Airway epithelial cell (primary cell): ENCODE data around the gene LARP6. TPM values are rescaled to one million over a fixed set of nuclear protein-coding genes. Genes with fewer than 3 reads are reported as not detected.

ENCODE experiments used
- total RNA-seq: library from RNA; depleted of rRNA; stranded (reverse); fragments of >200 nt; gene quantifications from 2 replicates; pipeline ENCODE4 v1.2.3, GENCODE V29; 2015

The LARP6 gene
- 6.0 and 12.5 TPM in 2 replicates for total RNA-seq

DNA sequence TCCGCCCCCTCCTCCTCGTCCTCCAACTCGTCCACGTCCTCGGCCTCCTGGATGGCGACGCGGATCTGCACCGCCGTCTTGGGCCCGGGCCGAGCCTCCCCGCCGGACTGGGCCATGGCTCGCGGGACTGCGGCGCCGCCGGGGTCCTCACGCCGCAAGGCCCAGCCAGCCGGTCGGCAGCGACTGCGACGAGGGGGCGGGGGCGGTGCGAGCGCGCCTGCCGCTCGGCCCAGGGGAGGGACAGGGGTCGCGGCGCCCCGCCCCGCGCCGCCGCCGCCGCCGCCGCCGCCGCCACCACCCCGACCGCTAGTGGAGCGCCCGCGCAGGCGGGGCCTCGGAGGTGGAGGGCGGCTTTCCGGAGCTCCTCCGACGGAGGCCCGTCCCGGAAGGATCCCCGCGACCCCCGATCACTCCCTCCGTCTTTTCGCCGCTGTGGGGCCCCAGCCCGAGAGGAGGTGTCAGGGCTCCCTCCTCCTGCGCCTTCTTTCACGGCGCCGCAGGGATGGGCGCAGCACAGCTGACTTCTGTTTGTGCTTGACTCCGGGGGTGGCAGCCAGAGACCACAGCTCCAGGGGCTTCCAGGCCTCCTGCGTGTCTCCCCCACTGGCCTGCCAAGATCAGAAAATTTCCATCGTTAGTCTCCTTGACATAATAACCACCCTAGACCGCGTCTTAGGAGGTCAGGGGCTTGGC lies at the start of gene LARP6:
LARP6 (minus strand) TSS at position 185 of the 693 bp plus-strand sequence; CDS start at position 116, 69 bp downstream.

DNA sequence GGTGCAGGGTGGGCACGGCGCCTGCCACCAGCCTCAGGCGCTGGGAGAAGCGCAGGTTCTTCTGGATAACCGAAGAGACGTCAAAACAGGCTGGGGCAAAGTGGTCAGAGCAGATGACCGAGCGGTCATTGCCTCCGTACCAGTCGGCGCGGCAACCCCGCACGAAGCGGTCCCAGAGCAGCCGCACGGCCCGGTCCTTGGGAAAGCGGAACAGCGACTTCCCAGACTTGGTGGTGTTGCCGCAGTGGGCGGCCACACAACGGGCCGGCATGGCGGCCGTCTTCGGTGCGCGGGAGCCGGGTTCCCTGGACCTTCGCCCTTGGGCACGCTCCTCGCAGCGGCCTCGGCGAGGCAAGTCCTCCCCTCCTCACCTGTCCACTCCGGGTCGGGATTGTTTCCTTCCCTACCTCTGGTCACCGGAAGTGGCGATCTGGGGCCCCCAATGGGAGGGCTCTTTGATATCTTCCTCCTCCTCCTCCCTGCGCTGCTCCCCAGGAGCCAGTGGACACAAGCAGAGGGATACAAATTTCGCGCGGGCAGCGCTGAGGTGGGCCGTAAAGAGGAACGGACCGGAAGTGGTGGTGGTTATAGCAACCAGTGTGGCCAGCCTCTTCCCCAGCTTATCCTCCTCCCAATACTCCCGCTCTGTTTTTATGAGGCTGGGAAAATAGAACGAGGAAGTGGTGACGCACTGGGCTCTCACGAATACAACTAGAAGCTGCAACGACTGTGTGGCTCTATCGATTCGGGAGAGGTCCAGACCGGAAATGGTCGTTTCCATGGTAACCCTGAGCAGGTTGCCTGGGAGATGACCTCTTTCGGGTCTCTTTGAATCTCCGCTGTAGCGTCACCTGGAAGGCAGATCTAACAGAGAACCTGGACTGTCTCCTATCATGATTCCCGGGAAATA lies 38.3 kb upstream of the LARP6 start, which contains the start of the genes LRRC49 and THAP10:
LRRC49 (plus strand) TSS at position 825 of the 910 bp plus-strand sequence; CDS start at position 894, 69 bp downstream.
THAP10 (minus strand) TSS at position 432 of the 910 bp plus-strand sequence; CDS start at position 271, 161 bp downstream.

Other genes with a start within 250 kb of the LARP6 start
- gene UACA, start 90.6 kb downstream of the LARP6 start, total RNA-seq: 7.1 and 10.8 TPM in 2 replicates
- 1.7 and 3.7 TPM in 2 replicates for gene THAP10, start 38.3 kb upstream of the LARP6 start, total RNA-seq
- 3.3 and 8.8 TPM in 2 replicates for gene LRRC49, start 38.7 kb upstream of the LARP6 start, total RNA-seq